Sigmoid colon (tissue), 4 donors: ENCODE data around the gene SLC7A6OS.

ENCODE experiments used
- EP300 ChIP-seq, 4 donors: sonication (generic); formaldehyde crosslinking; IDR thresholded peaks; one replicate each; pipeline ENCODE4 v1.6.1; 2017; ENCODE audit warnings: antibody characterized with exemption in 4 of 4
- POLR2A ChIP-seq, 2 donors: fragments of 450-650 bp; IDR thresholded peaks; one replicate each; pipeline ENCODE4 v1.6.1; 2016; ENCODE audit warnings: antibody characterized with exemption in 2 of 2, mild to moderate bottlenecking in 2 of 2, moderate library complexity in 2 of 2
- POLR2AphosphoS5 ChIP-seq, 4 donors: sonication (generic); formaldehyde crosslinking; IDR thresholded peaks; one replicate each; pipeline ENCODE4 v1.6.1; 2017; ENCODE audit warnings: antibody characterized with exemption in 4 of 4
- TF ChIP-seq, protein P1 (sequence below), 4 experiments: fragments of 450-650 bp in 3 of 4; fragments of 200-600 bp in 1 of 4; IDR thresholded peaks; one replicate each; pipeline ENCODE4 v1.5.1; 2016 to 2019; ENCODE audit warnings: antibody characterized with exemption in 4 of 4, mild to moderate bottlenecking in 3 of 4, moderate library complexity in 2 of 4

DNA sequence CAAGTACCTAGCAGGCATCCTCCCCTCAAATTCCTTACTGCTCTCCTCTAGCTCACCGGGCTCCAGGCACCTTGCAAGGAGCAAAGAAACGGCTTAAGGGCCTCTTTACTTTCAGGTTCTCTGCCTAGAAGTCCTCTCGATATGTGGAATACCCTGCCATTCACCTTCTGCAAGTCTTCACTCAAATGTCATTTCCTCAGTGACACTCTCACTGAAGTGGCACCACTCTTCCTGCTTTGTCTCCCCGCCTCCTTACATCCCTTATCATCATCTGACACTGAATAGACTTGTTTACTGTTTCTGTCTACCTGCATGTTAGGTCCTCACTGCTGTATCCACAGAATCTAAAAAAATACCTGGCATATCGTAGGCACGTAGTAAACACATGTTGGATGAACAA, 947 bp downstream of the SLC7A6OS start:
- TF ChIP-seq, protein P1, sequence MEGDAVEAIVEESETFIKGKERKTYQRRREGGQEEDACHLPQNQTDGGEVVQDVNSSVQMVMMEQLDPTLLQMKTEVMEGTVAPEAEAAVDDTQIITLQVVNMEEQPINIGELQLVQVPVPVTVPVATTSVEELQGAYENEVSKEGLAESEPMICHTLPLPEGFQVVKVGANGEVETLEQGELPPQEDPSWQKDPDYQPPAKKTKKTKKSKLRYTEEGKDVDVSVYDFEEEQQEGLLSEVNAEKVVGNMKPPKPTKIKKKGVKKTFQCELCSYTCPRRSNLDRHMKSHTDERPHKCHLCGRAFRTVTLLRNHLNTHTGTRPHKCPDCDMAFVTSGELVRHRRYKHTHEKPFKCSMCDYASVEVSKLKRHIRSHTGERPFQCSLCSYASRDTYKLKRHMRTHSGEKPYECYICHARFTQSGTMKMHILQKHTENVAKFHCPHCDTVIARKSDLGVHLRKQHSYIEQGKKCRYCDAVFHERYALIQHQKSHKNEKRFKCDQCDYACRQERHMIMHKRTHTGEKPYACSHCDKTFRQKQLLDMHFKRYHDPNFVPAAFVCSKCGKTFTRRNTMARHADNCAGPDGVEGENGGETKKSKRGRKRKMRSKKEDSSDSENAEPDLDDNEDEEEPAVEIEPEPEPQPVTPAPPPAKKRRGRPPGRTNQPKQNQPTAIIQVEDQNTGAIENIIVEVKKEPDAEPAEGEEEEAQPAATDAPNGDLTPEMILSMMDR (IDR thresholded peaks at IDR 0.05): no peak
- no peak for TF ChIP-seq EP300 (IDR thresholded peaks at IDR 0.05)
- no peak for TF ChIP-seq POLR2A (IDR thresholded peaks at IDR 0.05)
- no peak for TF ChIP-seq POLR2AphosphoS5 (IDR thresholded peaks at IDR 0.05)
